Measurements from ENCODE around the gene CEL.

The CEL gene

DNA sequence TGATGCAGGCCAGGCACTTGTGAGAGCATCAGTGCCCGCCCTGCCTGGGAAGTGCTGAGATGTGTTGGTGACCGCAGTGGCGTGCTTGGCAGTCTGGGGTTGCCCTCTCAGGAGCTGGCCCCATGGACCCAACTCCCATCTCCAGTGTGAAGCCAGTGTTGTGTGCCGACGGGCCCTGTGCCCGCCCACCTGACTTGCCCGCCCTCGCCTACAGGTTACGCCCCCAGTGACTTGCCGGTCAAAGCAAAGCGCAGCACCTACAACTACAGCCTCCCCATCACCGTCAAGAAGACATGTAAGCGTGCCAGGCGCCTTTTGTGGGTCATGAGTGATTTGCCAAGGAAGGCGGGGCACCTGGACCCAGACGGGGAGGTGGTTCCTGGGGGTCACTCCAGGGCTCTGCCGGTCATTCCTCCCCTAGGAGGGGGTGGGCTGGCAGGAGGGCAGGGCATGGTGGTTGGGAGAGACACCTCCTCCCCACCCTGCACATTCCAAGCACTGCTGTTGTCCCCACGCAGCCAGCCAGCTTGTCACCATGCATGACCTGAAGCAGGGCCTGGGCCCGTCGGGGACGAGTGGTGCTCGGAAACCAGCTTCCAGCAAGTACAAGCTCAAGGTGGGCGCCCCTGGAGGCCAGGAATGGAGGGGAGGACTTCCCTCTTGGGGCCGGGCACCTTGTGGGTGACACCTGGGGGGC is 7.4 kb upstream of the CEL start:
- no peak for TF ChIP-seq ZNF274 (IDR thresholded peaks at IDR 0.05; ENCODE audit: low read depth, low read length)
- TF ChIP-seq YY1 (IDR thresholded peaks at IDR 0.05; ENCODE audit: insufficient read depth, insufficient read length): no peak
- no peak for TF ChIP-seq SUZ12 (IDR thresholded peaks at IDR 0.05; ENCODE audit: extremely low read depth, insufficient read depth, insufficient read length)
- no peaks in the 10 kb centered on the region for H3K27me3 ChIP-seq (ENCODE audit: insufficient read depth, insufficient read length)
- H3K36me3 ChIP-seq (ENCODE audit: insufficient read depth, insufficient read length, low read length): peaks cover 94% of the 10 kb centered on the region
- DNase-seq (ENCODE audit: low read depth, low spot score): no peak
- peaks cover 11% of the 10 kb centered on the region for H3K4me1 ChIP-seq (ENCODE audit: insufficient read depth, insufficient read length)
- no peaks in the 10 kb centered on the region for H3K9me3 ChIP-seq (ENCODE audit: insufficient read depth, low read length)
- no peak overlapping the region for H3K4me3 ChIP-seq (ENCODE audit: insufficient read length, low read depth)
- H3K9ac ChIP-seq (ENCODE audit: insufficient read length, low read depth): no peak overlapping the region

DNA sequence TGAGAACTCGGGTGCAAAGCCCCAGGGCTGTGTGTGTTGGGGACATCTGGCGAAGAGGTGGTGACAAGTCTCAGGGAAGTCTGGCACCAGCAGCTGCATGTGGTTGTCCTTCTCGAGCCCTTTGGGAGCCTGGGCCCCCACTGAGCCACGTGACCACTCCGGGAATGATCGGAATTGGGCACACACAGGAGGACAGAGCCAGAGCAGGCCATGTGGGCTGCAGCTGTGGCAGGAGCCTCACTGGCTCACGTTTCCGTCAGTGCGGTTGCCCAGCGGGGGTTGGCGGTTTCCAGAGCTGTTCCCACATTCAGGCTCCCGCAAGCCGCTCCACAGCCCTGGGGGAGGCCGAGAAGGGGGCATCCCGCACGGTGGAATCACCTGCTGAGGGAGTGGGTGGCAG is 6.8 kb upstream of the CEL start:
- Histone ChIP-seq H3K9me3 (ENCODE audit: insufficient read depth, low read length) (no peaks in the 10 kb centered on the region), H3K36me3 (ENCODE audit: insufficient read depth, insufficient read length, low read length) (peaks cover 91% of the 10 kb centered on the region), H3K27me3 (ENCODE audit: insufficient read depth, insufficient read length) (no peaks in the 10 kb centered on the region), H3K4me3 (ENCODE audit: insufficient read length, low read depth) (no peak overlapping the region), H3K4me1 (ENCODE audit: insufficient read depth, insufficient read length) (peaks cover 16% of the 10 kb centered on the region), H3K9ac (ENCODE audit: insufficient read length, low read depth) (no peak overlapping the region)
- no peak for DNase-seq (ENCODE audit: low read depth, low spot score)
- TF ChIP-seq ZNF274 (IDR thresholded peaks at IDR 0.05; ENCODE audit: low read depth, low read length): no peak
- no peak for TF ChIP-seq SUZ12 (IDR thresholded peaks at IDR 0.05; ENCODE audit: extremely low read depth, insufficient read depth, insufficient read length)
- TF ChIP-seq YY1 (IDR thresholded peaks at IDR 0.05; ENCODE audit: insufficient read depth, insufficient read length): no peak

DNA sequence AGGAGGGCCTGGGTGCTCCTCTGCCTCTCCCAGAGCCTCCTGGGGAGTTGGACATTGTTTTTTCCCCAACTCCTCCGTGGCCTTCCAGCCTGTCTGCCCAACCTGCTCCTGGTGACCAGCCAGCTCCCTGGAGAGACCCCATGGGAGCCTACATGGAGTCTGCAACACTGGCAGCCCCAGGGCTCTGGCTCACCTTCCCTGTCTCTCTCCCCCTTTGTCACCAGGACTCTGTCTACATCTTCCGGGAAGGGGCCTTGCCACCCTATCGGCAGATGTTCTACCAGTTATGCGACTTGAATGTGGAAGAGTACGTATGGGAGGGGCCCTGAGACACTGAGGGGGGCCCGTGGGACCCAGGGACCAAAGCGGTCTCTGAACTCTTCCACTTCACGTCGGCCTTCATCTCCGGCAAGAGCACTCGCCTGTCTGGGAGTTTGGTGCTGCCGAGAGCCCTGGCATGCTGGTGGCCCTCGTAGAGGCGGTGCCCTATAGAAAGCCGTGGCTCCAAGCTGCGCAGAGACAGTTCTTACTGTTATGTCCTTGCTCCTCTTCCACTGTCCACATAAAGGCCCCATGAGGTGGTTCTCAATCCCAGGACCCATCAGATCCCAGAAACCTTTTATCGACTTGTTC is 5.9 kb upstream of the CEL start:
- Histone ChIP-seq H3K36me3 (ENCODE audit: insufficient read depth, insufficient read length, low read length) (peaks cover 83% of the 10 kb centered on the region), H3K27me3 (ENCODE audit: insufficient read depth, insufficient read length) (no peaks in the 10 kb centered on the region), H3K9me3 (ENCODE audit: insufficient read depth, low read length) (no peaks in the 10 kb centered on the region), H3K4me3 (ENCODE audit: insufficient read length, low read depth) (no peak overlapping the region), H3K9ac (ENCODE audit: insufficient read length, low read depth) (no peak overlapping the region), H3K4me1 (ENCODE audit: insufficient read depth, insufficient read length) (peaks cover 16% of the 10 kb centered on the region)
- TF ChIP-seq SUZ12 (IDR thresholded peaks at IDR 0.05; ENCODE audit: extremely low read depth, insufficient read depth, insufficient read length): no peak
- TF ChIP-seq ZNF274 (IDR thresholded peaks at IDR 0.05; ENCODE audit: low read depth, low read length): no peak
- no peak for TF ChIP-seq YY1 (IDR thresholded peaks at IDR 0.05; ENCODE audit: insufficient read depth, insufficient read length)
- no peak for DNase-seq (ENCODE audit: low read depth, low spot score)

DNA sequence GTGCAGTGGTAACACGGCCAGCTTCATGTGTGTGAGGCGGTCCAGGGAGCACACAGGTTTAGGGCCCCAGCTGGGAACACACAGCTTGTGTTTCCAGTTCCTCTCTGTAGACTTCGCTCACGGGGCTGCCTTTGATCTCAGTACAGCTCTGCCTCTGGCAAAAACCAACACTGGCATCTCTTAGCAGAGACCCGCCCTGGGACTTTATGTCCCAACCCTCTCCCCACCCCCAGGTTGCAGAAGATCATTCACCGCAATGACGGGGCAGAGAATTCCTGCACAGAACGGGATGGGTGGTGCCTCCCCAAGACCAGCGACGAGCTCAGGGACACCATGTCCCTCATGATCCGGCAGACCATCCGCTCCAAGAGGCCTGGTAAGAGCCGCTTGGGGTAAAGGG is 5.2 kb upstream of the CEL start:
- DNase-seq (ENCODE audit: low read depth, low spot score): no peak
- Histone ChIP-seq H3K36me3 (ENCODE audit: insufficient read depth, insufficient read length, low read length) (peaks cover 77% of the 10 kb centered on the region), H3K4me1 (ENCODE audit: insufficient read depth, insufficient read length) (peaks cover 22% of the 10 kb centered on the region), H3K9ac (ENCODE audit: insufficient read length, low read depth) (no peak overlapping the region), H3K27me3 (ENCODE audit: insufficient read depth, insufficient read length) (no peaks in the 10 kb centered on the region), H3K9me3 (ENCODE audit: insufficient read depth, low read length) (no peaks in the 10 kb centered on the region), H3K4me3 (ENCODE audit: insufficient read length, low read depth) (no peak overlapping the region)
- TF ChIP-seq SUZ12 (IDR thresholded peaks at IDR 0.05; ENCODE audit: extremely low read depth, insufficient read depth, insufficient read length): no peak
- no peak for TF ChIP-seq ZNF274 (IDR thresholded peaks at IDR 0.05; ENCODE audit: low read depth, low read length)
- TF ChIP-seq YY1 (IDR thresholded peaks at IDR 0.05; ENCODE audit: insufficient read depth, insufficient read length): no peak

DNA sequence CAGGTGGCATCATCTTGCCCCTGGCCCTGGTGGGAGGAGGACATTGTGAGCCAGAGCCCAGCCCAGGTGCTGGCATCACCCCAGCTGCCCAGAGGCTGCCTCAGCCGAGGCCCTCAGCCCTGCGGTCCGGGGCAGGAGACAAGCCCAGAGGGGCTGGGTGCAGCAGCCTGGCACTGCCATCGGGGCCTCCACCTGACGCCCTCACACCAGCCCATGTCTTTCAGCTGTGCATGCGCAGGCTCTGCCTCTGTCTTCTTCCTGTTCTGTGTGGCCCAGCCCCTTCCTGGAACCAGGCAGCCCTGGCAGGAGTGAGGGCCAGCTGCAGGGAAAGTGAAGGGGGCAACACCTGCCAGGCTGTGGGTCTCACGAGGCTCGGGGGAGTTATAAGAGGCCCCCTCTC is 4.8 kb upstream of the CEL start:
- Histone ChIP-seq H3K9me3 (ENCODE audit: insufficient read depth, low read length) (no peaks in the 10 kb centered on the region), H3K4me1 (ENCODE audit: insufficient read depth, insufficient read length) (peaks cover 24% of the 10 kb centered on the region), H3K36me3 (ENCODE audit: insufficient read depth, insufficient read length, low read length) (peaks cover 72% of the 10 kb centered on the region), H3K27me3 (ENCODE audit: insufficient read depth, insufficient read length) (no peaks in the 10 kb centered on the region), H3K4me3 (ENCODE audit: insufficient read length, low read depth) (no peak overlapping the region), H3K9ac (ENCODE audit: insufficient read length, low read depth) (no peak overlapping the region)
- TF ChIP-seq YY1 (IDR thresholded peaks at IDR 0.05; ENCODE audit: insufficient read depth, insufficient read length): no peak
- no peak for TF ChIP-seq SUZ12 (IDR thresholded peaks at IDR 0.05; ENCODE audit: extremely low read depth, insufficient read depth, insufficient read length)
- no peak for TF ChIP-seq ZNF274 (IDR thresholded peaks at IDR 0.05; ENCODE audit: low read depth, low read length)
- DNase-seq (ENCODE audit: low read depth, low spot score): no peak

DNA sequence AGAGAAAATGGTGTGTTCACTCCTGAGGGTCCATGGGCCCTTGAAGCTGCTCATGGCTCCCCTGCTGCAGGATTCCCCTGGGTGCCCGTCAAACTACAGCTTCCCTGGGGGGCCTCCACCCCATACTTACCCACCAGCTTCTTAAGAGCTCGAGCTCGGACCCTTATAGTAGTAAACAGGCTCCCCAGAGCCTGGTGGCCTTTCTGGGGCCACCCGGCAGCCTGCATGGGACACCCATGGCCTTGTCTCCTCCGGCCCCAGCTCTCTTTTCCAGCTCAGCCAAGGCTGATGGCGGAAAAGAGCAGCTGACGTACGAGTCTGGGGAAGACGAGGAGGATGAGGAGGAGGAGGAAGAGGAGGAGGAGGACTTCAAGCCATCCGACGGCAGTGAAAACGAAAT is 4.2 kb upstream of the CEL start:
- H3K4me1 ChIP-seq (ENCODE audit: insufficient read depth, insufficient read length): peaks cover 24% of the 10 kb centered on the region
- no peaks in the 10 kb centered on the region for H3K27me3 ChIP-seq (ENCODE audit: insufficient read depth, insufficient read length)
- no peak for TF ChIP-seq SUZ12 (IDR thresholded peaks at IDR 0.05; ENCODE audit: extremely low read depth, insufficient read depth, insufficient read length)
- no peak for TF ChIP-seq YY1 (IDR thresholded peaks at IDR 0.05; ENCODE audit: insufficient read depth, insufficient read length)
- no peak for TF ChIP-seq ZNF274 (IDR thresholded peaks at IDR 0.05; ENCODE audit: low read depth, low read length)
- no peak overlapping the region for H3K9ac ChIP-seq (ENCODE audit: insufficient read length, low read depth)
- no peak overlapping the region for H3K4me3 ChIP-seq (ENCODE audit: insufficient read length, low read depth)
- no peaks in the 10 kb centered on the region for H3K9me3 ChIP-seq (ENCODE audit: insufficient read depth, low read length)
- H3K36me3 ChIP-seq (ENCODE audit: insufficient read depth, insufficient read length, low read length): peaks cover 68% of the 10 kb centered on the region
- no peak for DNase-seq (ENCODE audit: low read depth, low spot score)

DNA sequence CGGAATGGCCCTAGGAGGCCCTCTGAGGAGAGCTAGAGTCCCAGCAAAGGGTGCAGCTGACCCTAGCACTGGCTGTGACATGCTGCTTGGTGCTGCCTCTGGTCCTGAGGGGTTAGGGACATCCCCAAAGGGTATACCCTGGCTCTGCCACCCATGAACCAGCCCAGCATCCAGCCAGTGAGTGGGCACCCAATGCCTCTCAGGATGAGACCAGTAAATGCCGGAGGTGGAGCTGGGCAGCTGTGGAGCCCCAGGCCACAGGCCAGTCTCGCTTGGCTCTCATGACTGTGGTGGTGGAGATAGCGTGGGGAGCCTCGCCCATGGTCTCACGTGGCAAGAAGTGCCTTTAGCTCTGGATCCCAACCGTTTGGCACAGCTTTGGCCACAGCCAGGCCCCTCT is 3.7 kb upstream of the CEL start:
- Histone ChIP-seq H3K9ac (ENCODE audit: insufficient read length, low read depth) (no peak overlapping the region), H3K36me3 (ENCODE audit: insufficient read depth, insufficient read length, low read length) (peaks cover 65% of the 10 kb centered on the region), H3K27me3 (ENCODE audit: insufficient read depth, insufficient read length) (no peaks in the 10 kb centered on the region), H3K4me1 (ENCODE audit: insufficient read depth, insufficient read length) (peaks cover 24% of the 10 kb centered on the region), H3K9me3 (ENCODE audit: insufficient read depth, low read length) (no peaks in the 10 kb centered on the region), H3K4me3 (ENCODE audit: insufficient read length, low read depth) (no peak overlapping the region)
- TF ChIP-seq ZNF274 (IDR thresholded peaks at IDR 0.05; ENCODE audit: low read depth, low read length) (no peak), YY1 (IDR thresholded peaks at IDR 0.05; ENCODE audit: insufficient read depth, insufficient read length) (no peak), SUZ12 (IDR thresholded peaks at IDR 0.05; ENCODE audit: extremely low read depth, insufficient read depth, insufficient read length) (no peak)
- no peak for DNase-seq (ENCODE audit: low read depth, low spot score)
